Measurements from ENCODE around the gene FOLR2. TPM values are rescaled to one million over a fixed set of nuclear protein-coding genes. Genes with fewer than 3 reads are reported as not detected.

Gene FOLR2
- total RNA-seq, 1 experiment from 2014 or later = not detected

DNA sequence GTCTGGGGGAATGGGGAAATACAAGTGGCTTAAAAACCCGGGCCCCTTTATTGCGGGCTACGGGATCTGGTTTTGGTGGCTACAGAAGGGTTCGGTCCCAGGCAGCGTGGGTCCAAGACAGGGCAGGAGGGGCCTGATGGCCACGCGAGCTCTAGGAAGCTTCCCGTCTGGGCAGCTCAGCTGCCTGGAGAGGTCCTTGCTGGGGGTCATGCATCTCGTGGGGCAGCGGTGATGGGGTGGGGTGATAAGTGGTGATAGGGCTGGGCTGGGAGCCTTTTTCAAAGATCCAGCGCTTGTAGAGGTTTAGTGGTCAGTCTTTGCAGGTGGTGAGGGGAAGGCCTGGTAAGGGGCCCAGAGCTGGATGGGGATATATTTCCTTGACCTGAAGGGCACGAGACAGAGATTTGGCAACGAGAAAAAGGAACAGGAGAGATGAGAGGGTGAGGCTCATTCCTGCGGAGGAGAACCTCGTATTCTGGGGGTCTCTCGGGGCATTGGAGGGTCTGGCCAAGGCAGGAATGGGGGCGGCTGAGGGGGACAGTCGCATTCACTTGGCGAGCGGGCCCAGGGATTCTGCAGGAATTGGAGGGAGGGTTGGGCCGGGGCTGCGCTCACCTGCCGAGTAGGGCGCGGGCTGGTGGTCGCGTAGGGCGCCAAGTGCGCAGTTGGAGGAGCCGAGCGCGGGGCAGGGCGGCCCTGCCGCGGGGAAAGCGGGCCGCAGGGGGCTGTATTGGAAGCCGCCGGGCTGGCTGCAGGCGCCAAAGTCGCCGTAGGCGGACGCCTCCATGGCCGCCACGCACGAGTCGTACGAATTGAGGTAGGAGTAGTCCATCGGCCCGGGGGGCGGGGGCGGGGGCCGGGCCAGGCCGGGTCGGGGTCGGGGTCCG, 26.8 kb downstream of the FOLR2 start:
- Histone ChIP-seq H3K4me3 (replicated peaks in 1 of 2; ENCODE audit: low read depth in 1 of 2, low read length in 2 of 2) (no peak overlapping the region), H3K27ac (ENCODE audit: low read depth, low read length) (no peak overlapping the region), H3K27me3 (ENCODE audit: insufficient read depth, low read length) (no peaks in the 10 kb centered on the region), H3K9me3 (ENCODE audit: control insufficient read depth in 1 of 2, insufficient read depth in 1 of 2, low read depth in 1 of 2, low read length in 2 of 2) (no peaks in the 10 kb centered on the region), H3K79me2 (ENCODE audit: insufficient read depth, low read length) (no peaks in the 10 kb centered on the region), H3K36me3 (ENCODE audit: control insufficient read depth in 1 of 2, insufficient read depth in 2 of 2, low read length in 2 of 2) (no peaks in the 10 kb centered on the region), H3K9me2 (ENCODE audit: insufficient read depth) (no peaks in the 10 kb centered on the region), H3K9ac (ENCODE audit: low read length) (no peak overlapping the region), H3K4me2 (ENCODE audit: low read length) (no peak overlapping the region), H4K20me1 (ENCODE audit: insufficient read depth) (no peaks in the 10 kb centered on the region), H3K4me1 (ENCODE audit: control insufficient read depth in 1 of 2, insufficient read depth in 2 of 2, low read length in 2 of 2) (no peaks in the 10 kb centered on the region; a peak in 1 of 4 replicates), H2AFZ (ENCODE audit: low read depth, low read length, poor library complexity, severe bottlenecking) (no peak overlapping the region)
- POLR2A ChIA-PET = no interaction called here
- ATAC-seq (no peak), DNase-seq (ENCODE audit: low read depth, low spot score) (no peak)
- CTCF ChIA-PET = no interaction called here
- RAD21 ChIA-PET (ENCODE audit: low non-redundant PET in 1 of 2, low total read pairs in 2 of 2, uncharacterized antibody in 2 of 2, unreplicated experiment in 2 of 2) = no interaction called here
- no TSS peak for BruUV-seq (replicated peaks)
- intact Hi-C loops (cut with micrococcal nuclease) = no loop called here
- no peak for TF ChIP-seq SP1 (IDR thresholded peaks at IDR 0.05; ENCODE audit: low read depth)
- TF ChIP-seq, protein P1, sequence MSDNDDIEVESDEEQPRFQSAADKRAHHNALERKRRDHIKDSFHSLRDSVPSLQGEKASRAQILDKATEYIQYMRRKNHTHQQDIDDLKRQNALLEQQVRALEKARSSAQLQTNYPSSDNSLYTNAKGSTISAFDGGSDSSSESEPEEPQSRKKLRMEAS (IDR thresholded peaks at IDR 0.05) = no peak
- TF ChIP-seq CEBPB (IDR thresholded peaks at IDR 0.05; ENCODE audit: low read depth) = no peak
- no peak for TF ChIP-seq YY1 (IDR thresholded peaks at IDR 0.05; ENCODE audit: extremely low read depth, insufficient replicate concordance, low read depth, low read length)
- TF ChIP-seq SRF (IDR thresholded peaks at IDR 0.05; ENCODE audit: low read depth) = no peak
- no peak for TF ChIP-seq RAD21 (IDR thresholded peaks at IDR 0.05; ENCODE audit: low read depth)
- TF ChIP-seq ZNF274 (IDR thresholded peaks at IDR 0.05; ENCODE audit: low read depth, low read length) = no peak
- TF ChIP-seq, protein P2, sequence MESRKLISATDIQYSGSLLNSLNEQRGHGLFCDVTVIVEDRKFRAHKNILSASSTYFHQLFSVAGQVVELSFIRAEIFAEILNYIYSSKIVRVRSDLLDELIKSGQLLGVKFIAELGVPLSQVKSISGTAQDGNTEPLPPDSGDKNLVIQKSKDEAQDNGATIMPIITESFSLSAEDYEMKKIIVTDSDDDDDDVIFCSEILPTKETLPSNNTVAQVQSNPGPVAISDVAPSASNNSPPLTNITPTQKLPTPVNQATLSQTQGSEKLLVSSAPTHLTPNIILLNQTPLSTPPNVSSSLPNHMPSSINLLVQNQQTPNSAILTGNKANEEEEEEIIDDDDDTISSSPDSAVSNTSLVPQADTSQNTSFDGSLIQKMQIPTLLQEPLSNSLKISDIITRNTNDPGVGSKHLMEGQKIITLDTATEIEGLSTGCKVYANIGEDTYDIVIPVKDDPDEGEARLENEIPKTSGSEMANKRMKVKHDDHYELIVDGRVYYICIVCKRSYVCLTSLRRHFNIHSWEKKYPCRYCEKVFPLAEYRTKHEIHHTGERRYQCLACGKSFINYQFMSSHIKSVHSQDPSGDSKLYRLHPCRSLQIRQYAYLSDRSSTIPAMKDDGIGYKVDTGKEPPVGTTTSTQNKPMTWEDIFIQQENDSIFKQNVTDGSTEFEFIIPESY (IDR thresholded peaks at IDR 0.05; ENCODE audit: extremely low read depth, insufficient replicate concordance, low read length) = no peak
- no peak for TF ChIP-seq EGR1 (IDR thresholded peaks at IDR 0.05; ENCODE audit: low read depth)
- TF ChIP-seq SIN3A (IDR thresholded peaks at IDR 0.05; ENCODE audit: low read depth) = no peak
